A549 (cell line): ENCODE measurements around the gene MMP25. TPM values are rescaled to one million over a fixed set of nuclear protein-coding genes. Genes with fewer than 3 reads are reported as not detected.
"Not testable (repeated sequence)": the region's sequence is repeated elsewhere in the genome, so short reads cannot be mapped to it uniquely, and the experiment has no call there.

Experiments used
- ATAC-seq, 2 experiments: fragments of 200-7000 bp in 1 of 2; fragments of >200 bp in 1 of 2; cut with Nextera tagmentation in 1 of 2; cut with Tn5 transposase in 1 of 2; 3 replicates each; pipeline versions ENCODE4 v1.8.0 to v1.9.1; 2018 to 2020; ENCODE audit warnings: mild to moderate bottlenecking in 1 of 2, moderate library complexity in 1 of 2
- CTCF ChIA-PET: fragments of 300-600 bp; sonication (Branson Sonifier 250); formaldehyde crosslinking; extraction: SDS; loops from one replicate; lab custom pipeline; 2021; ENCODE audit warnings: antibody characterized with exemption, inconsistent platforms; lab: Yijun Ruan, JAX
- POLR2A ChIA-PET: fragments of 350-600 bp; formaldehyde crosslinking; extraction: SDS; loops from one replicate; lab custom pipeline; 2021; ENCODE audit warnings: antibody characterized with exemption, inconsistent platforms; lab: Yijun Ruan, JAX
- DNase-seq, 2 experiments: peaks; one replicate each; pipeline versions ENCODE4 v3.0.0 to v3.0.0-alpha.2; 2011 to 2016; ENCODE audit warnings: low read depth in 1 of 2, low spot score in 1 of 2
- FAIRE-seq: peaks from 2 replicates; lab custom pipeline; 2011; peaks lifted over from hg19 to GRCh38; lab: Jason Lieb, UNC
- H3K27ac ChIP-seq, 2 experiments: fragments of >200 bp; sonication (Bioruptor Twin); formaldehyde crosslinking; 3 replicates each; pipeline ENCODE4 v1.5.1; 2016 to 2017
- H3K4me1 ChIP-seq: fragments of >200 bp; sonication (Bioruptor Twin); formaldehyde crosslinking; 3 replicates; pipeline ENCODE4 v1.6.1; 2016
- H3K4me2 ChIP-seq: fragments of >200 bp; sonication (Bioruptor Twin); formaldehyde crosslinking; 3 replicates; pipeline ENCODE4 v1.6.1; 2016
- H3K4me3 ChIP-seq: fragments of >200 bp; sonication (Bioruptor Twin); formaldehyde crosslinking; 3 replicates; pipeline ENCODE4 v1.5.1; 2016
- H3K9me3 ChIP-seq: fragments of >200 bp; sonication (Bioruptor Twin); formaldehyde crosslinking; 3 replicates; pipeline ENCODE4 v1.6.1; 2016
- BCL3 ChIP-seq: fragments of >200 bp; sonication (Bioruptor Twin); formaldehyde crosslinking; IDR thresholded peaks from 3 replicates; pipeline ENCODE4 v1.6.1; 2016
- BHLHE40 ChIP-seq: IDR thresholded peaks from 2 replicates; pipeline ENCODE4 v1.6.1; 2012; ENCODE audit warnings: low read depth, low read length, inconsistent platforms
- CTCF ChIP-seq: fragments of >200 bp; sonication (Bioruptor Twin); formaldehyde crosslinking; IDR thresholded peaks from 3 replicates; pipeline ENCODE4 v1.5.1; 2016
- E2F6 ChIP-seq: IDR thresholded peaks from 2 replicates; pipeline ENCODE4 v1.6.1; 2012; ENCODE audit warnings: low read depth, borderline replicate concordance
- ELK1 ChIP-seq: fragments of 150-350 bp; IDR thresholded peaks from 2 replicates; pipeline ENCODE4 v1.6.1; 2014; ENCODE audit warnings: low read depth, mild to moderate bottlenecking, low read length
- ESRRA ChIP-seq: fragments of 150-350 bp; IDR thresholded peaks from 2 replicates; pipeline ENCODE4 v1.6.1; 2014; ENCODE audit warnings: mild to moderate bottlenecking, low read length, borderline replicate concordance
- FOSL2 ChIP-seq, 2 experiments: fragments of 450-650 bp in 1 of 2; fragments of >200 bp in 1 of 2; sonication (Bioruptor Twin) in 1 of 2; formaldehyde crosslinking; IDR thresholded peaks; 2 replicates each; pipeline versions ENCODE4 v1.5.0 to v1.6.1; 2016 to 2020; ENCODE audit warnings: mild to moderate bottlenecking in 1 of 2, moderate library complexity in 1 of 2
- FOXS1 ChIP-seq: fragments of 250-450 bp; sonication (Bioruptor Pico); IDR thresholded peaks from 2 replicates; pipeline ENCODE4 v1.5.0; 2020; ENCODE audit warnings: mild to moderate bottlenecking, moderate library complexity
- HEYL ChIP-seq: fragments of 250-450 bp; sonication (Bioruptor Pico); IDR thresholded peaks from 2 replicates; pipeline ENCODE4 v1.8.0; 2021; ENCODE audit warnings: mild to moderate bottlenecking, moderate library complexity
- HMGXB4 ChIP-seq: fragments of 250-450 bp; sonication (Bioruptor Pico); IDR thresholded peaks from 2 replicates; pipeline ENCODE4 v1.5.0; 2021; ENCODE audit warnings: mild to moderate bottlenecking, moderate library complexity, borderline replicate concordance
- HOXA7 ChIP-seq: fragments of 250-450 bp; sonication (Bioruptor Pico); IDR thresholded peaks from 2 replicates; pipeline ENCODE4 v1.5.0; 2020; ENCODE audit warnings: mild to moderate bottlenecking, moderate library complexity
- KDM1A ChIP-seq: fragments of 200-600 bp; sonication (generic); IDR thresholded peaks from 2 replicates; pipeline ENCODE4 v1.6.1; 2016; ENCODE audit warnings: low read depth, mild to moderate bottlenecking
- MAFK ChIP-seq: fragments of 450-650 bp; IDR thresholded peaks from 2 replicates; pipeline ENCODE4 v1.6.1; 2014; ENCODE audit not compliant: partially characterized antibody
- MAX ChIP-seq: IDR thresholded peaks from 2 replicates; pipeline ENCODE4 v1.6.1; 2012
- MAZ ChIP-seq: fragments of 150-350 bp; IDR thresholded peaks from 2 replicates; pipeline ENCODE4 v1.6.1; 2014; ENCODE audit warnings: antibody characterized with exemption, low read depth, low read length, borderline replicate concordance
- PHF8 ChIP-seq: fragments of 200-600 bp; sonication (generic); IDR thresholded peaks from 2 replicates; pipeline ENCODE4 v1.6.1; 2016; ENCODE audit warnings: low read depth, mild to moderate bottlenecking, antibody characterized with exemption, moderate library complexity, borderline replicate concordance
- RCOR1 ChIP-seq: fragments of 150-350 bp; IDR thresholded peaks from 2 replicates; pipeline ENCODE4 v1.6.1; 2014; ENCODE audit warnings: antibody characterized with exemption, low read length, low read depth
- RNF2 ChIP-seq: fragments of 200-600 bp; sonication (generic); IDR thresholded peaks from 2 replicates; pipeline ENCODE4 v1.6.1; 2016; ENCODE audit warnings: low read depth, mild to moderate bottlenecking, antibody characterized with exemption, moderate library complexity, borderline replicate concordance
- SREBF2 ChIP-seq: fragments of 450-650 bp; IDR thresholded peaks from 2 replicates; pipeline ENCODE4 v1.6.1; 2014; ENCODE audit warnings: mild to moderate bottlenecking, moderate library complexity
- USF2 ChIP-seq: fragments of 450-650 bp; IDR thresholded peaks from 2 replicates; pipeline ENCODE4 v1.6.1; 2014; ENCODE audit warnings: antibody characterized with exemption
- ZC3H11A ChIP-seq: fragments of 450-650 bp; IDR thresholded peaks from 2 replicates; pipeline ENCODE4 v1.6.1; 2014; ENCODE audit warnings: antibody characterized with exemption, mild to moderate bottlenecking
- ZNF302 ChIP-seq: fragments of 250-450 bp; sonication (Bioruptor Pico); IDR thresholded peaks from 2 replicates; pipeline ENCODE4 v1.9.0; 2021; ENCODE audit warnings: inconsistent platforms, mild to moderate bottlenecking, moderate library complexity
- WGBS: methylation state at CpG from one replicate; pipeline ENCODE4 v1.1.6; 2017; ENCODE audit errors: missing lambda C conversion rate; 5-methylcytosine and 5-hydroxymethylcytosine counted together
- polyA plus RNA-seq, 4 experiments: library from polyadenylated mRNA; depleted of rRNA in 3 of 4; stranded (reverse); fragments of >200 nt; fragmentation: RNase III in 1 of 4; extraction: RNeasy Plus Mini Kit Qiagen cat#74134 plus additional on column Dnase treatment in 1 of 4; gene quantifications; 2 replicates in 3 of 4; 3 replicates in 1 of 4; pipeline ENCODE4 v1.2.3, GENCODE V29; 2011 to 2017

The MMP25 gene
- polyA plus RNA-seq, 2 of the 4 experiments (the other 2 are of a cell fraction) = 0.04 to 0.31 TPM

- WGBS = 62% methylated on average over 9 of the region's 10 CpGs
- Histone ChIP-seq H3K4me3 (no peak overlapping the region), H3K27ac (no peak overlapping the region), H3K9me3 (no peaks in the 10 kb centered on the region), H3K4me1 (no peaks in the 10 kb centered on the region), H3K4me2 (no peak overlapping the region)
- CTCF ChIA-PET = interaction anchor here (1.0 to 4.0 kb wide), 4 partner anchors 12 to 45 kb away, joined by 3 to 29 read pairs (median 3); no protein-coding TSS in a partner anchor
- POLR2A ChIA-PET = no interaction called here
- DNase-seq (no peak), FAIRE-seq (no peak), ATAC-seq (no peak; a peak in 2 of 6 replicates)
- TF ChIP-seq MAZ = no peak
- no peak for TF ChIP-seq E2F6
- no peak for TF ChIP-seq ZNF302 (CRISPR knock-in tag)
- no peak for TF ChIP-seq KDM1A
- no peak for TF ChIP-seq FOXS1 (CRISPR knock-in tag)
- TF ChIP-seq PHF8 = no peak
- TF ChIP-seq RNF2 = no peak
- no peak for TF ChIP-seq ZC3H11A
- TF ChIP-seq MAFK = no peak
- TF ChIP-seq BCL3 = no peak
- no peak for TF ChIP-seq RCOR1
- no peak for TF ChIP-seq USF2
- TF ChIP-seq ESRRA = no peak
- TF ChIP-seq HEYL (CRISPR knock-in tag) = no peak
- TF ChIP-seq SREBF2 = no peak
These were observed 29.2 kb downstream of the MMP25 start for GRCh38 chr16:3075523-3075915.

- CTCF ChIA-PET = interaction anchor here (0.6 to 4.0 kb wide), 4 partner anchors 12 to 21 kb away, joined by 3 to 29 read pairs (median 3); no protein-coding TSS in a partner anchor
- FAIRE-seq, POLR2A ChIA-PET, H3K4me2 ChIP-seq, H3K4me3 ChIP-seq, ATAC-seq, H3K27ac ChIP-seq, DNase-seq, H3K9me3 ChIP-seq, H3K4me1 ChIP-seq: not testable (repeated sequence)
- 73% methylated on average over 6 of the region's 6 CpGs for WGBS
These were observed 29.6 kb downstream of the MMP25 start for GRCh38 chr16:3075946-3076345.

GRCh38 chr16:3076577-3076976, 30.2 kb downstream of the MMP25 start:
- ATAC-seq = no peak
- no peak overlapping the region for H3K4me2 ChIP-seq
- H3K4me3 ChIP-seq = no peak overlapping the region
- POLR2A ChIA-PET = no interaction called here
- no peaks in the 10 kb centered on the region for H3K9me3 ChIP-seq
- no peaks in the 10 kb centered on the region for H3K4me1 ChIP-seq
- CTCF ChIA-PET = interaction anchor here (0.6 to 4.0 kb wide), 6 partner anchors 11 to 21 kb away, joined by 3 to 29 read pairs (median 4); no protein-coding TSS in a partner anchor
- TF ChIP-seq BHLHE40 (no peak), RNF2 (no peak), RCOR1 (no peak), HMGXB4 (CRISPR knock-in tag) (no peak), HOXA7 (no peak), E2F6 (no peak), ZC3H11A (no peak), ELK1 (no peak), MAX (no peak), FOSL2 (IDR thresholded peaks at IDR 0.05) (no peak), FOSL2 (CRISPR knock-in tag; IDR thresholded peaks at IDR 0.05) (no peak), CTCF (no peak)
- 33% methylated on average over 3 of the region's 6 CpGs for WGBS
- DNase-seq = no peak
- no peak overlapping the region for H3K27ac ChIP-seq
- no peak for FAIRE-seq
